Measurements from ENCODE around the gene KPTN.

The KPTN gene

DNA sequence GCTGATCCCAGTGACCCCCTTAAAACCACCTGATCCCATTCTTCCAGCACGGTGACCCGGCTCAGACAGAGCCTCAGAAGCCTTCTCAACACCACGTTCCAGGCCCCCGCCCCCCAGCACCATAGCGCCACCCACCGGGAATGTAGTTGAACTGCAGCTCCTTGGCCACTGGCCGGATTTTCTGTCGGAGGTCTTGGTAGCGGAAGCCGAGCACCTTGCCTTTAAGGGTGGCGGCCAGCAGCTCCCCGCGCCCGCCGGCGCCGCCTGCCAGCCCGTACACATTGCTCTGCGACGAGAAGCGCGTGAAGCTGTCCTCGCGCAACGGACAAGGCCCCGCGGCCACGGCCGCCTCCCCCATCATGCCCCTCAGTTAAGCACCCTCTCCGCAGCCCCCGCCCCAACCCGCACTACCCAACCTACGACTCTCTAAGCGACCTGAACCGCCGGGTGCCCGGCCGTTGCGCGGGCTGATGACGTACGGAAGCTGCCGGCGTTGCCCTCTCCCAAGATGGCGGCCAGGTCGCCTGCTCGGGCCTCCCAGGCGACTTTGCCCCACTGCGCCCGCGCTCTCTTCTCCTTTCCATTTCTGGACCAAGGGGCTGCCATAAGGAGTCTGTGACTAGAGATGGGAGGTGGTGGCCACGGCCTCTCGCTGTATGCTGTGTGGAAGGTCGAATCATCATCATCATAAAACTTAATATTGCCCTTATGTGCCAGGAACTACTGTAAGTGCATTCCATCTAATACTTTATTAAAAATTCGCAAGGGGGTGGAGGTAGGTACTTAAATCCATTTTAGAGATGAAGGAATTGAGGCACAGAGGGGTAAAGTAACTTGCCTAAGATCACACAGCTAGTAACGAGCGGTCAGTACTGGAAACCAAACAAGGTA, at the start of gene KPTN:
Gene KPTN, minus strand, starts transcription at position 420 of the 891 bp plus-strand sequence. Its CDS starts 59 bp downstream, at position 361.
- peak; percentile 98 for DNase-seq

DNA sequence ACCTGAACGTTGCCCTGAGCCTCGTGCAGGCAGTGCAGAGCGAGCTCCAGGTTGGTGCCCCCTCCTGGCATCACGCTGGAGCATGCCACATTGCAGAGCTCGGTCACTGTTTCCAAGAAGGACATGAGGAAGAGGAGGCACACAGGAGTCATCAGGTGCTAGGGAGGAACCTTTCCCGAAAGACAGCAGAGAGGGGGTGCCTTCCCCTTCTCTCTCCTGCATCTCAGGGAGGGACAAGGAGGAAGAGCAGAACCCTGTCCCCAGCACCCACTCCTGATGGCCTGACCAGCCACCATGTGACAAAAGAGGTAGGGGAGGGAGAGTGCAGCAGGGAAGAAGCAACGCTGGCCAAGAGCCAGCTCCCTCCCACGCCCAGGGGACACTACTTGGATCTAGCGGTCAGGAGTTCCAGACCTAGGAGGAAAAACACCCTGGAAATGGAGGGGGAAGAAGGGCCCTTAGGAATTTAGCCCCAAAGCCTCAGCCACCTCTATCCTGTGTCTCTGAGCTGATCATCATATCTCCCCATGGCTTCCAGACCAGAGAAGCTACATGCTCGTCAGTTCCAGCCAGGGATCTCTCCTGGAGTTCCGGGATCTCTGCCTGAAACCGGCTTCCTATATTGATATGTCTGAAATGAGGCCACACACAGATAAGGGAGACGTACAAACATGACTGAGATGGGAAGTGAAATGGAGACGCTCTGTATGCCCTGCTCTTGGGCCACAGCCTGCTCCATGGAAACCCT, 47.8 kb upstream of the KPTN start:
- DNase-seq, result no peak

DNA sequence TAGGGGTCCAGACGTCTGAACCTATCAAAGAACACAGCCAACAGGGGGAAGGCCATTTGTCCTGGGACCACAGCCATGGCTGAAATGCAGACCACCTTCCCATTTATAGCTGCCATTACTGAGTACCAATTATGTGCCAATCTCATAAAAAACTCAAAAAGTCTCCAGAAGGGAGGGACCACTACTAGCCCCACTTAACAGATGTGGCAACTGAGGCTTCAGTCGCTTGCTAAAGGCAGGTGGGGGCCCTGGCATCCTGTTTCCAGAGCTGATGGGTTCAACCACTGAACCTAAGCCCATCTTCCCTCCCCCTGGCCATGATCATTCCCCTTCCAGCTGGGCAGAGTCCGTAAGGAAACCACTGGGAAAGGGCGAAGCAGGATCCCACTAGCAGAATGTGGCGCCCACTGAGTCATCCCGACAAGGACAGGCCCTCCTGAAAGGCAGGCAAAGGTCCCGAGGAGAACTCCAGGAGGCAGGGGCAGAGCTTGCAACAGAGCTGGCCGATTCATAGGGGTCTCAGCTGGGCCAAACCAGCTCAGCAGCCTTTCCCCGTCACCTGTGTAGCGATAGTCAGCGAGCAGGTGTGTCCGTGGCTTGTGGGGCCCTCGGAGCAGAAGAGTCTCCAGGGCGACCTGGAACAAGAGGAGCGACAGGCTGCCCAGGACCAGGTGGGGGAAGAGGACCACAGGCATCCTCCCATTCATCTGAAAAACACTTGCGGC, 45.2 kb upstream of the KPTN start:
- no peak for DNase-seq

DNA sequence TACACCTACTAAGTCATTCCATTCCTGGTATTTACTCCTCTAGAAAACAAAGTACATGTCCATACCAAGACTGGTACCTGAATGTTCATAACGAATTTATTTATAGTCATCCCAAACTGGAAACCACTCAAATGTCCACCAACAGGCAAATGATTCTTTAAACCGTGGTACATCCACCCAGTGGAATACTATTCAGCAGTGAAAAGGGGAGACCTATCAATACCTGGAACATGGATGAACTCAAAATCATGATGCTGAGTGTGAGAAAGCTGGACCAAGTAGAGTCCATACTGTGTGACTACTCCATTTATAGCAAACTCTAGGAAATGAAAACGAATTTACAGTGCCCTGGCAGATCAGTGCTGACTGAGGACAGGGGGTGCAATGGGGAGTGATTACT, 42.8 kb upstream of the KPTN start:
- no peak for DNase-seq

DNA sequence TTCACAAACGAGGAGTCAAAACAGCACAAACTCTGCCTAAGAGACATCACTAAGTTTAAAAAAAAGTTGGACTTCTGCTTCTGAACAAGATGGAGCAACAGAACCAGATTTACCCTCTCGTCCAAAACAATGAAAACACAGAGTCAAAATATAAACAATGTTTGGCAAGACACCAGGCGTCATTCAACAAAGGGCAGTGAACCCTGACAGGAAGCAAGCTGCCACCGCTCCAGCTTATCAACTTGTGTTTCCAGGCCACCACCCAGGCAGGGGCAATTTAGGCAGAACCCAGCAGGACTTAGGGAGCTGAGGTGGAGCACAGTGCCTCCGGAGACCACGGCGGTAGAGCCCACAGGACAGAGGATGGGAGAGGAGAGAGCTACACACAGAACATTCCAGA, 39.5 kb upstream of the KPTN start:
- no peak for DNase-seq

DNA sequence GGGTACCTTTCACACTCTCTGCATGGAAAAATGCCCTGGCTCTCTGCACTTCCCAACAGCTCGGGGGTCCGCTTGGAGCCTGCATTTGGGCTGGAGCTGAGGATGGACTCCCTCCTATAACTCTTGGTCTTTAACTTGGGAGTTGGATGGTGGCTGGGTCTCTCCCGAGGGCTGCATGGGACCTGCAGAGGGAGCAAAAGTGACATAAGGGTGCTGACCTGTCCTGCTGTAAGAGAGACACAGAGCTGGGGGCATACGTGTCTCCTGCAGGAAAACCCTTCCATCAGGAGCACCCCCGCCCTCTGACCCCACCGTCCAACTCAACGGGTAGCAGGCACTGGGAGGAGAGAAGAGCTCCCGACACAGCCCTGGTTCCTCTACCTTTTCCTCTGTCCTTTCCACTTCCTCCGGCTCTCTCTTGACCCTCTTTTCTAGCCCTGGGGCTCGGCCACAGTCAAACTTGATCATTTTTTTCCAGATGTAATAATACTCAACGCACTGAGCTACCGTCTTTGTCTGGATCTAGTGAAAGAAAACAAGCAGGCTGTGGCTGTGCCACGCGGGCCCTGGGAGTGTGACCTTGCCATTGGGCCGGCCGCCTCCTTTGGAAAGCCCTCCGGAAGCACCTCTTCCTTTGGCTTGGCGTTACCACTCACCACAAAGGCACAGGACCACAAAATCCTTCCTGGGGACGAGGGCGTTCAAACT, 37.6 kb upstream of the KPTN start:
- DNase-seq, result no peak

DNA sequence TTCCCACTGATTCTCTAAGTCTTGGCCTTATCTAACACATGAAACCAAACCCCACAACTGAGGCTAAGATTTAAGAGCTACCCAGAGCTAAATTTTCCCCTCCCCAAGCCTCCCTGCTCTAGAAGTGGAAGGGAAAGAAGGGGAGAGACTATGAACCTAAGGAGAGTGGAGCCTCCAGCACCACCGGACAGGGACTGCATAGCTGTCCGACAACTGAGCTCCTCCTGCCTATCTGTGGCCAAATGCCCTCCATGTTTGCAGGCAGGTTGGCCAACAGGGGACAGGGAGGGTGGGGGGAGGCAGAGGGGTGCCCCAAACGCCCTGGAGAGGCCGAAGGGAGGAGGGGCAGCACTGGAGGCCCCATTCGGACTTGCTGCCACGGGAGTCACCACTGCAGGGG, 36.8 kb upstream of the KPTN start:
- no peak for DNase-seq

DNA sequence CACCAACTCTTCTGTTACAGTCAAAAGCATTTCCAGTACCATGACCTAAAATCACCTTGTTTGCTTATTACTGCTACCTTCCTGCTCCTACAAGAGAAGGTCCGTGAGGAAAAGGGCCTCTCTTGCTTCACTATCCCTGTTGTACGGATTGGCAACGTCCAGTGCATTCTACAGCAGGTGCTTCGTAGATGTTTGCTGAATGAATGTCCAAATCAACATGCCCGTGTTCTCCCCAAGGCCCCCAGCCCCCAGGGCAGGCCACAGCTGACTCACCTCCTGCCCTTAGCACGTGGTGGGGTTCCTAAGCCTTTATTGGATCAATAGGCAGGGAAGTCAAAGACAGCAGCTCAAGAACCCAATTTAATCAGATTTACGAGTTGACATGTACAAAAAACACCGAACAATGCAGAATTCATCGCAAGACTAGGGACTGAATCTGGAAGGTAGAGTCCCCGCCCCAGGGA, 36.4 kb upstream of the KPTN start:
- no peak for DNase-seq

DNA sequence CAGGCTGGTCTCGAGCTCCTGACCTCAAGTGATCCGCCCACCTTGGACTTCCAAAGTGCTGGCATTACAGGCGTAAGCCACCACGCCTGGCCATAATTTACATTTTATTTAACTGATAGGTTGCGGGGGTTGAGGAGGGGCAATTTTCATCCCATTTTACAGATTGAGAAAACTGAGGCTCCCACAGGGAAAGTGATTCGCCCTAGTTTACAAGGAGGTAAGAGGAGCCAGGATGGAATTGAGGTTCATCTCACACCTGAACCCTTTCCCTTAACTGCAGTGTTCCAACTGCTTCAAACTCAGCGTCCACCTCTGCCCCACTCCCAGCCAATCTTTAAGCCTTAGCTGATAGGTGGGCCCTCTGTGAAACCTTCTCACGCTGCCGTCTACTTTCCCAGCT, 34.8 kb upstream of the KPTN start:
- no peak for DNase-seq

DNA sequence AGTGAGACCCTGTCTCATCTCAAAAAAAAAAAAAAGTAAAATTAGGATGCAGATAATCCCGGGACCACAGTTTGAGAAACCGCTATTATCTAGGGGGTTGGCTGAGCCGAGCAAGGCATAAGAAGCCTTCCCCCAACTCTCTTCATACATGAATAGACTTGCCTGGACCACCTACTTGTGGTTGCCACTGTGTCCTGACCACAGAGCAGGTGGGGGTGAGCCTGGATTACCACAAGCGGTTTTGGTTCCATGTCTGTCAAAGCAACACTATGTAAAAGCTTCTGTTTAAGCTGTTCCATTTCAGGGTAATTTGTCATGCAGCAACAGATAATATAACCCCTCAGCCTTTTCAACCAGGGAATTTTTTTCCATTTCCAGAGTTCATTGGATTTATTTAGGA, 34.1 kb upstream of the KPTN start:
- no peak for DNase-seq

DNA sequence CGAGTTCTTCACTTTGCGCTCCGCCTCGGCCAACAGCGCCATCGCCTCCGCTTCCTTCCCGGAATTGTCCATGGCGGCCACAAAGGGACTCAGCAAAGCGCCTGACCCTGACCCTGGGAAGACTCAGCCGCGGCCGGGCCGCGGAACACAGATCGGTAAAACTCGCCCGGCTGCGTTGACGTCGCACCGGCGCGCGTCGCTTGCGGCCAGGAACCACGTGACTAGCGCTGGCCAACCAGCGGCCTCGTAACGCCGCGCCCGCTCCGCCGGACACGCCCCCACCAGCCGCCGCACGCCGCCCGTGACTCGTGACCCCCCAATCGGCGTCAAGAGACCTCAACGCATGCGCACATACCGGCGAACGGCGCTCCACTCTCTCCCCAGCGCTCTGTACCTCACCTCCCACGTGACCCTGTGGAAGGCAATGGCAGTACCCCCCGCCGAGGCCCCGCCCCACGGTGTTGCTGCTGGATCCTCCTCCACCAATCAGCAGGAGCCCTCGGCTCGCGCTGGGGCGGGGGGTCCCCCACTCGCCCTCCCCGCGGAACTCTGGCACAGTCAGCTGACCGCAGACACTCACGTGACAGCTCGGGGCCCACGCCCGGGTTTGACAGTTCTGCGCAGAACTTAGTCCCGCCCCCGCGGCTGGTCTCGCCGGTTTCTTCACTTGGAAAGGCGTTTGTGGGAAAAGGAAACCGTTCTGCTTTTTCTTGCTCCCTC, 31.0 kb upstream of the KPTN start, which contains the start of gene NAPA:
Gene NAPA, minus strand, starts transcription at position 195 of the 720 bp plus-strand sequence. Its CDS starts 123 bp downstream, at position 72.
- peak; percentile 97 for DNase-seq

DNA sequence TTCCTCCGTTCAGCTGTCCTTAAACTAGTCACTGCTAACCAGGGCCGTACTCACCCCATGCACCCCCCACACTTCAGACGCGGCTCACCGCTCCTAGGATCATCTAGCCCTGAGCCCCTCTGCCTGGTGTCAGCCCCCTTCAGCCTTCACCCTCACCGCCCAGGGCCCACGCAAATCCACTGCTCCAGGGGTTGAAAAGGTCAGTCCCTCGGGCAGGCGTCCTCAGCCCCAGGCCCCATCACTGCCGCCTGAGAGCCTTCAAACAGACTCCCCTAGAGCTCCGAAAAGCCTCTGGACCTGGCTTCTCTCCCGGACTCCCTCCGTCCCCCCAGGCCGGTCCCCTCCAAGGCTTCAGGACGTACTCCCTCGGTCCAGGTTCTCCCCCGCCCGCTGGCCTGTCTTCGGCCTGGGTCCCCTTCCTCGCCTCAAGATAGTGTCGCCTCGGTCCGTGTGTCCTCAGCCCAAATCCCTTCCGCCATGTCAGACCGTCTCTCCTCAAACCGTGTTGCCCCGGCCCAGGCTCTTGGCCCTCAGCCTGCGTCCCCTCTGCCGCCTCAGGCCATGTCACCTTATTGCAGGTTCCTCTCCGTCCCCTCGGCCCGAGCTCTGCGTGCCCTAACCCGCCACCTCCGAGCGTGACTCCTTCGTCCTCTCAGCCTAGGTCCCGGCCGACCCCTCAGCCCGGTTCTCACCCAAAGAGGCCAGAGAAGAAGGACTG, 30.3 kb upstream of the KPTN start:
- no peak for DNase-seq

DNA sequence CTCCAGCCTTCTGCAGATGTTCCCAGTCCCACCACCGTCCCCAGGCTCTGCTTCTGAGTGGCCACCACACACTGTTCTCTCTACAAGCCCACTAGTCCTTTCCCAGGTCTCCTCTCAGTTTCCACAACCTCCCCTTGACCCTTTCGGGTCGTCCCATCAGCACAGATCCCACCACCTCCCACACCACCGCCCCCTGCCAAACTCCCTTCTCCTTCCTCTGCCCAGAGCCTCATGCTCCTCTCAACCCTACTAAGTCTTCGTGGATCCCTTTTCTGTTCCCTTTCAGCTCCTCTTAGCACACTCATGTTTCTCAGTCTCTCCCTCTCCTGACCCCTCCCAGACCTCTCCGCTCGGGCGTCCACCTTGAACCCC, 28.9 kb upstream of the KPTN start:
- DNase-seq, result no peak

DNA sequence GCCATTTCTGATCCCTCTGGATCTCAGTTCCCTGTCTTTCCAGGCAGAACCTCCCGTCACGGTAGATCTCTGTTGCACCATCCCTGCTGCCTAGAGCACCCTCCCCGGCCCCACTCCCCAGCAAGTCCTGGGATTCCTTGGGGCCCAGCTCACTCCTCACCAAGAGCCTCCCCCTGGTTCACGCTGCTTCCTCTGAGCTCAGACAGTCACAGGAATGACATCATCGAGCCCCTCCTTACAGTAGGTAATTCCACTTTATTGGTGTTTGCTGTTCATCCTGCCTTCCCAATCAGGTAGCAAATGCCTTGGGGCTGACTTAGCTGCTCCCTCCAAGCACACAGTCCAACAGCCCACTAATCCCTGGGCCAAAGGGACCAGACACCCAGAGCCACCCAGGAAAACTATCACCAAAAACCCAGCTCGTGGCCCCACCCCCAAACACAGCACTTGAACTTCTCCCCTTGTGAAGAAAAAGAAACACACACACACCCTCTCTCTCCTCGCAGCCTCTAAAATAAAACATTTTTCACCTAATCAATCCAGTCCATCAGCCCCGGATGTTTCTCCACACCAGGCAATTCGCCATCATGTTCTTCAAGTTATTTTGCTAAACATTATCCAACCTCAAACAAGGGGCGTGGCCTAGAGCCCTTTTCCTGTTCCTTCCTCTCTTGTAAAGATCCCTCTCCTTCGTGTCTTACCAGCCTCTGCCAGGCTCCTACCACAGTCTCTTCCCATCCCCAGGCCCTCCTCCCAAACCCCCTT, 28.3 kb upstream of the KPTN start:
- no peak for DNase-seq

DNA sequence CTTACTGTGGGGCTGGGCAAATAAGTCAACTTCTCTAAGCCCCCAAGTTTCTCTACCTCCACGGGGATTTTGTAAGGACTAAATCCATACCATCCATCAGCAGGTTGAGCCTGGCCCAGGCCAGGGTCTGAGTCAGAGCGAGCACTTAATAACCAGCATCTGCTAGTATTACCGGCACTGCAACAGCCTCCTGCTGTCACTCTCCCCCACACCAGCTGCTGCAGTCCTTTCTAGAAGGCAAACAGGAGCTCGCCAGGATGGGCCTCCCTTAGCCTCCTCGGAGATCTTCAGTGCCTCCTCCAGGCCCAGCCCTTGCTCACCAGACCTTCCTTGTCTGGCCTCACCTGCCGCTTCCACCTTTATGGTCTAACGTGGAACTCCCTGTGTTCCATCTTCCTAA, 27.7 kb upstream of the KPTN start:
- no peak for DNase-seq

DNA sequence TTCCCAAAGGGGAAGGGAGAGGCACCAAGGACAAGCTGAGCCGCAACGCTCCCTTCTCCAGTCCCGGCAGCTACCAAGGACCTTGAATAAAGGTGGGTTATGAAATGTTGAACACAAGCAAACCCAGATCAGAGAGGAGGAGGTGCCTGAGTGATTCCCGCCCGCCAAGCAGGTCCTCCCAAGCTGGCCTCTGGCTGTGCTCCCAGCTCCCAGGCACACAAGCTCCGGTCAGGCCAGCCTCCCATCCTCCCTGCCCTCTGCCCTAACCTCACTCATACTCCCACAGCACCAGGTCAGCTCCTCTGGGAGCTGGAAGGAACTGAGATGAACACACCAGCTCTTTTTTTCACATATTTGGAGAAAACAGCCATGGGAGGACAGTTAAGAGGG, 27.1 kb upstream of the KPTN start:
- DNase-seq, result no peak

DNA sequence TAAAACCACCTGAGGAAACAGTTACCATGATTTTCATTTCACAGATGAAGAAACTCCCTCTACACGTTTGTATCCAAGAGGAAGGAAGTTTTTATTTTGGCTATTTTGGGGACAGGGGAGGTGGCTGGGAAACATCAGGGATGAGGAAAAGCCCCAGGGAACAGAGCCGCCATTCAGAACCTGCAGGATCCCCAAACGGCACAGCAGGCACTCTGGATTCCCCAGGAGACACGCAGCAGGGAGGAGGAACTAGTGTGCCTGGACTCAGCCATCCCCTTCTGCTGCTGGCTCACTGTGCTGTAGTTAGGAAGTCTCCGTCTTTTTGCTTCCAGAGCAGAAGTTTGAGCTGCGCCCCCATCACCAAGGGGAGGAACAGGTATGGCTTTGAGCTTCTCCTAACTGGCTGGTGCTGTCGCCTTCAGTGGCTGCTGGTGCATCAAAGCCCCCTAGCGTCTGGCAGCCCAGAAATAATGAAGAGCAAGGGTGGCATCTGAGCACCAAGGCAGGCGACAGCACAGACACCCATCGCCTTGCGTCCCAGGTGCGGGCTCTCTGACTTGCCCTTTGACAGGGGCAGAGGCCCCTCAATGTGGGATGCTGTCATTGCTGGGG, 26.6 kb upstream of the KPTN start:
- DNase-seq, result no peak

DNA sequence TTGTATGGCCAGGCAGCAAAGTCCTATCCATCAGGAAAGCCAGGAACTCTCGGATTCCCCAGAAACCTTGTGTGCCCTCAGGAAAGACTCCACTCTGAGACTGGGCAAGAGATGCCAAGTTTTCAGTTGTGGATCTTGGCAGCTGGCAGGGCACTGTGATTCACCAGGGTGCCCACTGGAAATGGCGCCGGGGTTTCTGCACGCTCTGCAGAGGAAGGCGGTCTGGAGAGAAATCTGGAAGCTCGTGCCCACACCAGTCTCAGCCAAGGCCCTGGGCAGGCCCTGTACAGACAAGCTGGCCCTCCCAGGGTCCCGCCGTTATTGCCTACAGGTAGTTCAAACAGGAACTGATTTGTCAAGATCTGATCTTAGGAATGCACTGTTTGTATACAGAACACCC, 26.0 kb upstream of the KPTN start:
- DNase-seq, result no peak

DNA sequence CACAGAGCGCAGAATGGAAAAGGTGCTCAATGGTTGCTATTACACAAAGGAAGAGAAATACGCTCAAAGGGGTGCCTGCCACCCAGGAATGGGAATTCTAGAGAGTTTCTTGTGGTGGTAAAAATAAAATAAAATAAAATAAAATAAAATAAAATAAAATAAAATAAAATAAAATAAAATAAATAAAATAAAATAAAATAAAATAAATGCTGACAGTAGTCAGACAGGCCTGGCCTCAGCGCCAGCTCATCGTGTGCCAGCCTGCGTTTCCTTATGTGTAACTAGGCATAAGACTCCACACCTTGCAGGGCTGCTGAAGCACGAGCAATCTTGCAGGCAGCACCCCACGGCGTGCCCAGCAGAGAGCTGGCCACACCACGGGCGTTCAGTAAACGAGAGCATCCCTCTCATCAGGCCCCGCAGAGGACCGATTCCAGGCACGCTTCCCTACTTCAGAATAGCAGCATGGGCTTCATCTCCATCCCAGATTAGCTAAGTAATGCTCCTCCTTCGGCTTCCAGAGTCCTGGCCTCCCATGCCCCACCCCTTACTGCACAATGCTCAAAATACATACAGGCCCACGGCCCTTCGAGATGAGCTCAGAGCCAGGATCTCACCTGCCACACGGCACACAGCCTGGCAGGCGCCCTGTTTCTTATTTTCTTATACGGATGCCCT, 25.3 kb upstream of the KPTN start:
- no peak for DNase-seq

DNA sequence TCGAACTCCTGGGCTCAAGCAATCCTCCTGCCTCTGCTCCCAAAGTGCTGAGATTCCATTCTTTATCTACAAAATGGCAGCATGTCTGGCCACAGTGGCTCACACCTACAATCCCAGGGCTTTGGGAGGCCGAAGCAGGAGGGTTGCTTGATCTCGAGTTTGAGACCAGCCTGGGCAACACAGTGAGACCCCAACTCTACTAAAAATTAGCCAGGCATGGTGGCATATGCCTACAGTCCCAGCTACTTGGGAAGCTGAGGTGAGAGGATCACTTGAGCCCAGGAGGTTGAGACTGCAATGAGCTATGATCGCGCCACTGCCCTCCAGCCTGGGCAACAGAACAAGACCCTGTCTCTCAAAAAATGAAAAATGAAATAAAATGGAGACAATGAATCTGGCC, 24.7 kb upstream of the KPTN start:
- no peak for DNase-seq
